Neural cell (in vitro differentiated cells): ENCODE measurements around the gene HDGFL2. TPM values are rescaled to one million over a fixed set of nuclear protein-coding genes. Genes with fewer than 3 reads are reported as not detected.

Experiments
- H2AFZ ChIP-seq: fragments of 200-600, 300-800 bp; sonication (generic), shearing (Covaris generic); 2 replicates; pipeline ENCODE4 v1.6.0; 2014; ENCODE audit warnings: low read depth, mild to moderate bottlenecking, antibody characterized with exemption, low read length, moderate library complexity
- H3F3A ChIP-seq: fragments of 200-600 bp; shearing (Covaris generic); 2 replicates; pipeline ENCODE4 v1.6.1; 2016; ENCODE audit warnings: mild to moderate bottlenecking, moderate library complexity, mixed read lengths, antibody characterized with exemption, low read length; ENCODE audit not compliant: insufficient read depth, poor library complexity, severe bottlenecking
- H3K27ac ChIP-seq: fragments of 200-600, 300-800 bp; sonication (generic), shearing (Covaris generic); 2 replicates; pipeline ENCODE4 v1.5.1; 2014; ENCODE audit warnings: mild to moderate bottlenecking, low read length, moderate library complexity
- H3K27me3 ChIP-seq: fragments of 300-800, 200-600 bp; sonication (generic), shearing (Covaris generic); 2 replicates; pipeline ENCODE4 v1.6.0; 2014; ENCODE audit warnings: mild to moderate bottlenecking, low read depth, low read length, moderate library complexity; ENCODE audit not compliant: insufficient read depth
- H3K36me3 ChIP-seq: fragments of 300-800, 200-600 bp; sonication (generic), shearing (Covaris generic); 2 replicates; pipeline ENCODE4 v1.5.1; 2014; ENCODE audit warnings: mild to moderate bottlenecking, antibody characterized with exemption, low read length, moderate library complexity; ENCODE audit not compliant: insufficient read depth
- H3K4me2 ChIP-seq: fragments of 300-800, 200-600 bp; sonication (generic), shearing (Covaris generic); 2 replicates; pipeline ENCODE4 v1.6.0; 2014; ENCODE audit warnings: mild to moderate bottlenecking, low read length
- H3K4me3 ChIP-seq: fragments of 300-800, 200-600 bp; sonication (generic), shearing (Covaris generic); 2 replicates; pipeline ENCODE4 v1.5.1; 2014; ENCODE audit warnings: mild to moderate bottlenecking, low read length, moderate library complexity
- H3K79me2 ChIP-seq: fragments of 200-600 bp; shearing (Covaris generic); replicated peaks from 2 replicates; pipeline ENCODE4 v1.6.0; 2014; ENCODE audit warnings: mild to moderate bottlenecking, low read length, moderate library complexity; ENCODE audit not compliant: insufficient read depth
- H3K9ac ChIP-seq: fragments of 300-800, 200-600 bp; sonication (generic), shearing (Covaris generic); 2 replicates; pipeline ENCODE4 v1.6.1; 2016; ENCODE audit warnings: mild to moderate bottlenecking, low read length, mixed read lengths
- H3K9me2 ChIP-seq: fragments of 200-600 bp; shearing (Covaris generic); 2 replicates; pipeline ENCODE4 v1.6.1; 2016; ENCODE audit warnings: mild to moderate bottlenecking, low read length, mixed read lengths; ENCODE audit not compliant: insufficient read depth
- H3K9me3 ChIP-seq: fragments of 200-600, 300-800 bp; sonication (generic), shearing (Covaris generic); 2 replicates; pipeline ENCODE4 v1.6.1; 2016; ENCODE audit warnings: mild to moderate bottlenecking, mixed run types, low read length, moderate library complexity, mixed read lengths
- H4K20me1 ChIP-seq: fragments of 200-600 bp; shearing (Covaris generic); 2 replicates; pipeline ENCODE4 v1.6.1; 2016; ENCODE audit warnings: mild to moderate bottlenecking, mixed run types; ENCODE audit not compliant: insufficient read depth
- EP300 ChIP-seq: fragments of 450-650 bp; conservative IDR thresholded peaks from 2 replicates; pipeline ENCODE4 v1.6.1; 2014; ENCODE audit warnings: antibody characterized with exemption, mild to moderate bottlenecking, moderate library complexity; ENCODE audit not compliant: poor library complexity, severe bottlenecking
- EZH2 ChIP-seq: fragments of 200-600, 300-800 bp; shearing (Covaris generic), sonication (generic); IDR thresholded peaks from 2 replicates; pipeline ENCODE4 v1.6.1; 2014; ENCODE audit warnings: antibody characterized with exemption, low read length, borderline replicate concordance, mild to moderate bottlenecking; ENCODE audit not compliant: insufficient read depth, poor library complexity, severe bottlenecking
- MXI1 ChIP-seq: fragments of 450-650 bp; conservative IDR thresholded peaks from 2 replicates; pipeline ENCODE4 v1.6.1; 2014; ENCODE audit warnings: antibody characterized with exemption, mild to moderate bottlenecking; ENCODE audit not compliant: poor library complexity, severe bottlenecking
- POLR2AphosphoS5 ChIP-seq: IDR thresholded peaks from 2 replicates; pipeline ENCODE4 v1.6.1; 2012
- RAD21 ChIP-seq: fragments of 450-650 bp; conservative IDR thresholded peaks from 2 replicates; pipeline ENCODE4 v1.6.1; 2014; ENCODE audit warnings: antibody characterized with exemption, mild to moderate bottlenecking, moderate library complexity
- SMC3 ChIP-seq: fragments of 450-650 bp; conservative IDR thresholded peaks from 2 replicates; pipeline ENCODE4 v1.6.1; 2014; ENCODE audit warnings: antibody characterized with exemption, mild to moderate bottlenecking, moderate library complexity; ENCODE audit not compliant: poor library complexity
- TAF1 ChIP-seq: IDR thresholded peaks from 2 replicates; pipeline ENCODE4 v1.6.1; 2012; ENCODE audit warnings: low read depth
- polyA plus RNA-seq: library from polyadenylated mRNA; depleted of rRNA; stranded (reverse); fragments of >200 nt; gene quantifications from 2 replicates; pipeline ENCODE4 v1.2.3, GENCODE V29; 2014
- TF ChIP-seq, protein P1 (sequence below): IDR thresholded peaks from 2 replicates; pipeline ENCODE4 v1.6.1; 2012; ENCODE audit warnings: borderline replicate concordance
- TF ChIP-seq, protein P2 (sequence below): fragments of 450-650 bp; IDR thresholded peaks from 2 replicates; pipeline ENCODE4 v1.5.1; 2014; ENCODE audit warnings: antibody characterized with exemption, mild to moderate bottlenecking, moderate library complexity; ENCODE audit not compliant: poor library complexity, severe bottlenecking

Gene HDGFL2
- polyA plus RNA-seq, 1 donor from 2014 or later = 79.7 TPM

GRCh38 chr19:4517451-4518057 is 45.5 kb downstream of the HDGFL2 start:
- no peaks in the 10 kb centered on the region for H3K9me2 ChIP-seq
- no peak overlapping the region for H2AFZ ChIP-seq
- no peaks in the 10 kb centered on the region for H3F3A ChIP-seq
- TF ChIP-seq, protein P1, sequence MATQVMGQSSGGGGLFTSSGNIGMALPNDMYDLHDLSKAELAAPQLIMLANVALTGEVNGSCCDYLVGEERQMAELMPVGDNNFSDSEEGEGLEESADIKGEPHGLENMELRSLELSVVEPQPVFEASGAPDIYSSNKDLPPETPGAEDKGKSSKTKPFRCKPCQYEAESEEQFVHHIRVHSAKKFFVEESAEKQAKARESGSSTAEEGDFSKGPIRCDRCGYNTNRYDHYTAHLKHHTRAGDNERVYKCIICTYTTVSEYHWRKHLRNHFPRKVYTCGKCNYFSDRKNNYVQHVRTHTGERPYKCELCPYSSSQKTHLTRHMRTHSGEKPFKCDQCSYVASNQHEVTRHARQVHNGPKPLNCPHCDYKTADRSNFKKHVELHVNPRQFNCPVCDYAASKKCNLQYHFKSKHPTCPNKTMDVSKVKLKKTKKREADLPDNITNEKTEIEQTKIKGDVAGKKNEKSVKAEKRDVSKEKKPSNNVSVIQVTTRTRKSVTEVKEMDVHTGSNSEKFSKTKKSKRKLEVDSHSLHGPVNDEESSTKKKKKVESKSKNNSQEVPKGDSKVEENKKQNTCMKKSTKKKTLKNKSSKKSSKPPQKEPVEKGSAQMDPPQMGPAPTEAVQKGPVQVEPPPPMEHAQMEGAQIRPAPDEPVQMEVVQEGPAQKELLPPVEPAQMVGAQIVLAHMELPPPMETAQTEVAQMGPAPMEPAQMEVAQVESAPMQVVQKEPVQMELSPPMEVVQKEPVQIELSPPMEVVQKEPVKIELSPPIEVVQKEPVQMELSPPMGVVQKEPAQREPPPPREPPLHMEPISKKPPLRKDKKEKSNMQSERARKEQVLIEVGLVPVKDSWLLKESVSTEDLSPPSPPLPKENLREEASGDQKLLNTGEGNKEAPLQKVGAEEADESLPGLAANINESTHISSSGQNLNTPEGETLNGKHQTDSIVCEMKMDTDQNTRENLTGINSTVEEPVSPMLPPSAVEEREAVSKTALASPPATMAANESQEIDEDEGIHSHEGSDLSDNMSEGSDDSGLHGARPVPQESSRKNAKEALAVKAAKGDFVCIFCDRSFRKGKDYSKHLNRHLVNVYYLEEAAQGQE = no peak
- TF ChIP-seq RAD21 (no peak), MXI1 (no peak), TAF1 (no peak)
- TF ChIP-seq, protein P2, sequence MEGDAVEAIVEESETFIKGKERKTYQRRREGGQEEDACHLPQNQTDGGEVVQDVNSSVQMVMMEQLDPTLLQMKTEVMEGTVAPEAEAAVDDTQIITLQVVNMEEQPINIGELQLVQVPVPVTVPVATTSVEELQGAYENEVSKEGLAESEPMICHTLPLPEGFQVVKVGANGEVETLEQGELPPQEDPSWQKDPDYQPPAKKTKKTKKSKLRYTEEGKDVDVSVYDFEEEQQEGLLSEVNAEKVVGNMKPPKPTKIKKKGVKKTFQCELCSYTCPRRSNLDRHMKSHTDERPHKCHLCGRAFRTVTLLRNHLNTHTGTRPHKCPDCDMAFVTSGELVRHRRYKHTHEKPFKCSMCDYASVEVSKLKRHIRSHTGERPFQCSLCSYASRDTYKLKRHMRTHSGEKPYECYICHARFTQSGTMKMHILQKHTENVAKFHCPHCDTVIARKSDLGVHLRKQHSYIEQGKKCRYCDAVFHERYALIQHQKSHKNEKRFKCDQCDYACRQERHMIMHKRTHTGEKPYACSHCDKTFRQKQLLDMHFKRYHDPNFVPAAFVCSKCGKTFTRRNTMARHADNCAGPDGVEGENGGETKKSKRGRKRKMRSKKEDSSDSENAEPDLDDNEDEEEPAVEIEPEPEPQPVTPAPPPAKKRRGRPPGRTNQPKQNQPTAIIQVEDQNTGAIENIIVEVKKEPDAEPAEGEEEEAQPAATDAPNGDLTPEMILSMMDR = no peak
- H3K9me3 ChIP-seq = no peaks in the 10 kb centered on the region
- H3K27ac ChIP-seq = no peak overlapping the region
- no peaks in the 10 kb centered on the region for H3K27me3 ChIP-seq
- H3K4me2 ChIP-seq = no peak overlapping the region
- no peaks in the 10 kb centered on the region for H3K36me3 ChIP-seq
- no peak overlapping the region for H3K4me3 ChIP-seq
- no peak overlapping the region for H3K9ac ChIP-seq
- no peaks in the 10 kb centered on the region for H3K79me2 ChIP-seq
- no peaks in the 10 kb centered on the region for H4K20me1 ChIP-seq

DNA sequence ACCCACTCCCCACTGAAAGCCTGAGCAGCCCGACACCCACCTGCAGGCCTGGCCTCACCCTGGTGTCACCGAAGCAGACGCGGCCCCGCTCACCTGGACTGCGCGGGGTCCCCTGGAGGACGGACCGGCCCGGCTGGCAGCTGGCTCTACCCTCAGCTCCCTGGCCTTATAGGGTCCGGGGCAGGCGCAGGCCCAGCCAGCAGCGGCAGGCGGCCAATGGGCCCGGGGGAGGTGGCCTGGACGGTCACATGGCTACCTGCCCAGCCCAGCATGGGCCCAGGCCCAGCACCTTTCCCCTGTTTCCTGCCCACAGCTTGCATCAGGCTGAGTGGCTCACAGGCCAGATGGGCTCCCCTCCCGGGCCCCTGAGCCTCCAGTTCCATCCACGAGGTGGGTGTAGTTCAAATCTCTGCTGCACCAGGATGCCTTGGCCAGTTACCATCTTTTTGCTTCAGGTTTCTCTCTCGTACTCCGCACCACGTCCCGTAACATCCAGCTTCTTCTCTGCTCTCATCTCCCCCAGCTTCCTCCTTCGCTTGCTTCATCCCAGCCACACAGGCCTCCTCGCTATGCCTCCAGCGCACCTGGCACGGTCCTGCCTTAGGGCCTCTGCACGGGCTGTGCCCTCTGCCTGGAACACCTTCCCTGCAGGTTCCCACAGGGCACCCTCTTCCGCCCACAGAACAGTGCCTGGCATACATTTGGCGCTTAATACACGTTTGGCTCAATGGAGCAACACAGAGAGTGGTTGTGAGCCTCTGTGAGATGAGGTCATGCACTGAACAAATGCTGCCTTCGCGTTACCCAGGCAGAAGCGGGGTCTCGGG is 46.5 kb downstream of the HDGFL2 start, which contains the start of gene PLIN4:
Gene PLIN4 (minus strand): TSS at position 142 of the 827 bp plus-strand sequence. CDS start 214 bp downstream, outside the sequence.
- TF ChIP-seq, protein P2 = no peak
- TF ChIP-seq POLR2AphosphoS5 (no peak), TAF1 (no peak), SMC3 (no peak), MXI1 (no peak), RAD21 (no peak), EZH2 (no peak), EP300 (no peak)
- TF ChIP-seq, protein P1 = no peak

More for the DNA sequence above, 46.5 kb downstream of the HDGFL2 start, which contains the start of gene PLIN4:
- H3K9me3 ChIP-seq = no peaks in the 10 kb centered on the region
- H3K4me2 ChIP-seq = no peak within 1 kb of the TSS
- no peaks in the 10 kb centered on the region for H3K27me3 ChIP-seq
- no peaks in the 10 kb centered on the region for H3K9me2 ChIP-seq
- H3K27ac ChIP-seq = no peak within 1 kb of the TSS
- no peak within 1 kb of the TSS for H3K4me3 ChIP-seq
- no peak within 1 kb of the TSS for H3K9ac ChIP-seq
- no peaks in the 10 kb centered on the region for H4K20me1 ChIP-seq
- H3K79me2 ChIP-seq = no peaks in the 10 kb centered on the region
- no peaks in the 10 kb centered on the region for H3K36me3 ChIP-seq
- H2AFZ ChIP-seq = no peak within 1 kb of the TSS
- H3F3A ChIP-seq = no peaks in the 10 kb centered on the region
